HG03064 (cell line): ENCODE data around the gene EPHB2.

Experiments used
- ATAC-seq: cut with Tn5 transposase; IDR thresholded peaks from one replicate; pipeline ENCODE4 v1.9.1; 2021; ENCODE audit warnings: low read depth; ENCODE audit not compliant: unreplicated experiment

Gene EPHB2

GRCh38 chr1:22777388-22778057, 66.9 kb downstream of the EPHB2 start:
- ATAC-seq = no peak

- ATAC-seq = no peak
Measured at GRCh38 chr1:22778408-22778807, 67.8 kb downstream of the EPHB2 start.

DNA sequence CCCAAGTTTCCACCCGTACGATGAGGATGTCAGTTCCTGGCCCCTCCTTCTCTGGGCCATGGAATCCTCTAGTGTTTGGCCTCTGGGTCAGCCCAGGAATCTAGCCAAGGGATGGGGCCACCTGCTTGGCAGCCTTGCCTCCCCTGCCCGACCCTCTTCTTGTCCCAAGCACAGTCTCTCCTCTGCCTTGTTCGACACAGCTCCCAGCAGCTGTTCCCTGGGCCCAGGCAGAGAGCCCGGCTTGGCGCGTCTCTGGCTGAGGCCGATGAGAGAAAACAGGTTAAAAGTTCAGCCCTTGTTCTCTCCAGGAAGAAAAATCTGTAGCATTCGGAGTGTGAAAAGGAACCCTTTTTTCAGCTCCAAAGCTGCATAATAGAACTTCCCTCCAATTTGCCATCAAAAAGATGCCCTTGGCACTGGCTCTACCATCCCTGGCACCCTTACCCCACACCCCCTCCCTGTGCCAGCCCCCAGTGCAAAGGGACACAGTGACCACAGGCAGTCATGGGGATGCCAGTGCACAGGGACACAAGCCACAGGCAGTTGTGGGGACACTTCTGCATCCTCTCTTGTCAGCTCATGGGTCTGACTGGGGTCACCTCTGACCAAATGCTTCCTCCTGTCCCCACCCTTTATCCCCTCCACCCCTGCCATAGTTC, 68.4 kb downstream of the EPHB2 start:
- ATAC-seq = no peak

GRCh38 chr1:22780696-22781095, 70.1 kb downstream of the EPHB2 start:
- no peak for ATAC-seq

DNA sequence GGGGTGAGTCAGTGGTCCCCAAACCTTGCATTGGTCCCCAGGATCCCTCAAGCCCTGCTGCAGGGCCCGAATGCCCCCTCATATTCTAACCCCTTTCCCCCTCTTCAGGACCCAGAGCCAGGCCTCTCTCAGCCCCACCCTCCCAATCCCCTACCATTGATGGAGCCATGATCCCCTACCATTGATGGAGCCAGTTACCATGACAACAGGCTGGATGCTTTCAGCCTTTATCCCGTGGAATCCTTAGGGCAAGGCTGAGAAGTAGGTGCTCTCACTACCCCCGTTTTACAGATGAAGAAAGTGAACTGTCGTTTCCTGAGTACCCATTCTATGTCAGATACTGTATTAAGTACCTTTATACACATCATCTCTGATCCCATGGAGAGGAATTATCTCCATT, 70.8 kb downstream of the EPHB2 start:
- no peak for ATAC-seq

- ATAC-seq = no peak
Measured at GRCh38 chr1:22782406-22782805, 71.8 kb downstream of the EPHB2 start.

DNA sequence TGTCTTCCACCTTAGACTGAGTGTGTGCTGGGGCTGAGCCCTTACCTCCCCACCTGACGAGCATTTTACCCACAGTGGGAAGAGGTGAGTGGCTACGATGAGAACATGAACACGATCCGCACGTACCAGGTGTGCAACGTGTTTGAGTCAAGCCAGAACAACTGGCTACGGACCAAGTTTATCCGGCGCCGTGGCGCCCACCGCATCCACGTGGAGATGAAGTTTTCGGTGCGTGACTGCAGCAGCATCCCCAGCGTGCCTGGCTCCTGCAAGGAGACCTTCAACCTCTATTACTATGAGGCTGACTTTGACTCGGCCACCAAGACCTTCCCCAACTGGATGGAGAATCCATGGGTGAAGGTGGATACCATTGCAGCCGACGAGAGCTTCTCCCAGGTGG, 73.7 kb downstream of the EPHB2 start:
- no peak for ATAC-seq

DNA sequence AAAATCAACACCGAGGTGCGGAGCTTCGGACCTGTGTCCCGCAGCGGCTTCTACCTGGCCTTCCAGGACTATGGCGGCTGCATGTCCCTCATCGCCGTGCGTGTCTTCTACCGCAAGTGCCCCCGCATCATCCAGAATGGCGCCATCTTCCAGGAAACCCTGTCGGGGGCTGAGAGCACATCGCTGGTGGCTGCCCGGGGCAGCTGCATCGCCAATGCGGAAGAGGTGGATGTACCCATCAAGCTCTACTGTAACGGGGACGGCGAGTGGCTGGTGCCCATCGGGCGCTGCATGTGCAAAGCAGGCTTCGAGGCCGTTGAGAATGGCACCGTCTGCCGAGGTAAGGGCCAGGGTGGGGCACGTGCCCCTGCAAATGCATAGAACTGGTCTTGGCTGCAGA, 74.1 kb downstream of the EPHB2 start:
- ATAC-seq = no peak

- ATAC-seq = no peak
Measured at GRCh38 chr1:22786101-22786500, 75.5 kb downstream of the EPHB2 start.

DNA sequence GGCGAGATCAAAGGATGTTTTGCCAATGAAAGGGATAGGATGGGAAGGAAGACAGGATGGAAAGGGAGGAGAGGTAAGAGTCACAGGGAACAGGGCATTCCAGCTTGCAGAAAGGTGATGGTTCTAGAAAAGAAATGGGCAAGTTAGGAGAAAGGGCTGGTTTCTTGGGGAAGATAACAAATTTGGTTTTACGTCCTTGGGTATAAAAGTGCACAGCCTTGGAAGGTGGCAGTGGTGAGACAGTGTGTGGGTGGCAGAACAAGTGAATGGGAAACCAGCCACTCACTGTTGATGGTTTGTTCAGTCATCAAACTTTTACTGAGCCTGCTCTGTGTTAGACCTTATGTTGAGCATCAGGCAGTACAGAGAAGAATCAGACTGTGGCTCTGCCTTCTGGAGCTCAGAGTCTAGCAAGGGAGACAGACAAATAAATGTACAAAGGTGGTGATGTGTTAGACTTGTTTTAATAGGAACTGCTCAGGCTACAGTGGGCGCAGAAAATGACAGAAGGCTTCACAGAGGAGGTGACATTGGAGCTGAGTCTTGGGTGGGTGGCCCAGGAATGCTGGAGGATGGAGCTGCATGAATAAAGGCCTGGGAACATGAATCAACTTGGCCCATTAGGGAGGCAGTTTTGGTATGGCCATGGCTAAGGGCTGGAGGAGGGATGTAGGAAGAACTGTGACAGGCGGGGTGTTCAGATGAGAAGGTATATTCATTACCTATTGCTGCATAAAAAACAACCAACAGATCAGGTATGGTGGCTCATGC, 76.3 kb downstream of the EPHB2 start:
- ATAC-seq = no peak

GRCh38 chr1:22787636-22788035, 77.0 kb downstream of the EPHB2 start:
- no peak for ATAC-seq

DNA sequence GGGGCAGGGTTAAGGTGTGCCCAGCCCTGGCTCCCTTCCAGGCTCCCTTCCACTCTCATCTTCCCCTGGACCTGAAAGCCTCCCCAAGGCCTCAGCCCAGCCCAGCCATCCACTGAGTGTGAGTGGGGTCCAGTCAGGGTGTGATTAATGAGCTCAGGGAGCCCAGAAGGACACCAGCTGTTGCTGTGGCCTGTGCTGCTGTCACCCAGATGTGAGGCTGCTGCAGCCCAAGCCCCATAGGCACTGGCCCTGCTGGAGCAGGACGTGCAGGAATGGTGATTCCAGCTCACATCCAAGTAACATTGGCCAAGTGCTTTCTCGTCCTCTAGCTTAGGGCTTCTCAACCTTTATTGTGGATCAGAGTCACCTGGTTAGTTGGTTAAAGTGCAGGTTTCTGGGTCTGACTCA, 77.6 kb downstream of the EPHB2 start:
- no peak for ATAC-seq

DNA sequence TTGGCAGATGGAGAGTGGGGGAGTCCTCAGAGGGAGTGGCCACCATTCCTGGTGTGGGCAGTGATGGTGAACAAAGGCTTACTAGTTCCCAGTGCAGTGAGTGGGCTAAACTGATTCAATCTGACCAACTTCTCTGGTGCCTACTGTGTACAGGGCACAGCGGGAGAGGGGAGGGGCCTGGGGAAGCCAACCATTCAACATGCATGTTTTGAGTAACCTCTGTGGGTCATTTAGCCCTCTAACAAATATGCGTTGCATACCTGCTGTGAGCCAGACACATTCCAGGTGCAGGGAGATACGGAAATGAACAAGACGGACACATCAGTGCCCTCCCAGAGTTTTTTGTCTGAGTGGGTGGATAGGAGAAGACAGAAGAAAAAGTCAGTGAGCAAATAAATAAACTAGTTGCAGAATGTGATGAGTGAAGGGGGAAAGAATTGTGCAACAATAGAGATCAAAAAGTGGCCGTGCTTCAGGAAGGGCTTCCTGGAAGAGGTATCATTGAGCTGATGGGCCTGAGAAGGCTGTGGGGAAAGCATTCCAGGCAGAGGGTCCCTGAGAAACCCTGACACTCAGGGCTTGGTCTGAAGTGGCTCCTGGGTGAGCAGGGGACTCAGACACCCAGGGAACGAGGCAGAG, 78.8 kb downstream of the EPHB2 start:
- ATAC-seq = no peak

- no peak for ATAC-seq
Measured at GRCh38 chr1:22790232-22791008, 79.8 kb downstream of the EPHB2 start.

- ATAC-seq = no peak
Measured at GRCh38 chr1:22791831-22792347, 81.2 kb downstream of the EPHB2 start.

DNA sequence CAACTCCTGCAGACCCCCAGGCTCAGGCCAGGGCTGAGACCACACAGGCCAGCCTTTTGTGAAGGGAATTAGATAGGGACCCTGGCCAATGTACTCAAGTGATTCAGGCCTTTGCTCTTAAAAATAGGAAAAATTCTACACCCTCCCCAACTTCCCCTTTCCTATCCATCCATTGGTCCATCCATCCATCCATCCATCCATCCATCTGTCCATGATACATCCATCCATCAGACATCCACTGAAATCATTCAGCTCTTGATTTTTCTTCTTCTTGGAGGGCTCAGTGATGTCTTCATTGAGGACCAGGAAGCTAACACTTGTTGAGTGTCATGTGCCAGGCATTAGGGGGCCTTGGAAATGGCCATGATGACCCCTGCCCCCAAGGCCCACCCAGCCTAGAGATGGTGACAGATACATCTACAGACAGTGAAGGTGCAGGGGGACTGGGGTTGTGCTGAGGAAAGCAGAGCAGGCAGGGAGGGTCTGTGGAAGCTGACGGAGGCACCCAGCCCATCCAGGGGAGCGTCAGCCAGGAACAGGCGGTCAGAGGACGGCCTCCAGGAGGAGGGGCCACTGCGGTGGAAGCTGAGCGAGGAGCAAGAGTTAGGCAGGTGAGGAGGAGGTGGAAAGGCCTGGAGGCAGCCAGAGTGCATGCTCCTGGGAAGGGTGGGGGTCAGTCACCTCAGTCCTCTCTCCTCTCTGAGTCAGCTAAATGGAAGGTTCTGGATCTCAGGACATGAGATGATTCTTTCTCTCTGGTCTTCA, 81.9 kb downstream of the EPHB2 start:
- ATAC-seq = no peak

DNA sequence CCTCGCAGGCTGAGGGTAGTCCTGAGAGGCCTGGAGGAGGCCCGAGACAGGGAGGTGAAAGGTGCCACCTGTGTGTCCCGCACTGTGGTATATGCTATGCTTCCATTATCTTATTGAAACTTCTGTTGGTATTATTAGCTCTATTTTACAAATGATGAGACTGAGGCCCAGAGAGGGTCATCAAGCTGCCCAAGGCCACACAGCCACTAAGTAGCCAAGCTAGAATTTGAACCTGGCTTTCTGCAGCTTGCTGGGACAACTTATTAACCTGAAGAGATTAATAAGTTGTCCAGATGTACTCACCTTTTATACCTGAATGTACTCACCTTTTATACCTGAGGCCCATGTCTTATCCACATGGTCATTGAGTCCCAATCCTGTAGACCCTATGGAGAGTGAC, 83.0 kb downstream of the EPHB2 start:
- ATAC-seq = no peak

DNA sequence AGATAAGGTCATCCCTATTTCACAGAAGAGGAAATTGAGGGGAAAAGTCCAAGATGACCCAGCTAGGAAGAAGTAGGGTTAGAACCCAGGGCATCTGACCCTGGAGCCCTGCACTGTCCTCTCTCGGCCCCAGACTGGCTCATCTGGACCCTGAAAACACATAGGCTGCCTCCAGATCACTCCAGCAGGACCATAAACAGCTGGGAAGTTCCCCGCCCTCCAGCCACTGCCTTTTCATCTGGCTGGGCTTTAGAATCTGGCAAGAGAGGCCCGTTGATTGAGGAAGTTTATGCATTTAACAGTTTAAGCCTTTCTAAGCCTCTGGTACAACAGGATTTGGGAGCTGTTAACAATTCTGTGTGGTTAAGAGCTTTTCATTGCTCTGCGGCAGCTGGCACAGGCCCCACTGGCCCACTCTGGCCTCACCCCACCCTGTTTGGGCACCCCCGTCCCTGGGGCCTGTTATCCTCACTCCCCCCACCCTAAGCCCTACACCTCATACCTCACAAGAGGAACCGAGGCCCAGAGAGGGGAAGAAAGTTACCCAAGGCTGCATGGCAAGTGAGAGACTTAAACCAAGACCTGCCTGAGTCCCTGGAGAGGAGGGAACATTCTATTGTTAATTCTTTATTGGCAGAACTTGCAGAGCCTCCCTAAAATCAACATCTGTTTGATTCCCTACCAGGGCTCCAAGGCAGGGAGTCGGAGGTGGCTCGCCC, 84.2 kb downstream of the EPHB2 start:
- no peak for ATAC-seq

GRCh38 chr1:22795366-22795714, 84.7 kb downstream of the EPHB2 start:
- no peak for ATAC-seq
